WI38 (cell line): Measurements from ENCODE around the gene ITSN1.

Source experiments
- H3K4me3 ChIP-seq: 2 replicates; pipeline ENCODE4 v1.5.1; 2011; ENCODE audit warnings: low read depth, mild to moderate bottlenecking, control low read depth, low read length
- CTCF ChIP-seq: IDR thresholded peaks from 2 replicates; pipeline ENCODE4 v1.5.1; 2012; ENCODE audit warnings: low read depth, mild to moderate bottlenecking, control low read depth, low read length

ITSN1 gene

GRCh38 chr21:33811167-33812010 lies 169.1 kb downstream of the ITSN1 start:
- no peak for TF ChIP-seq CTCF
- no peak overlapping the region for H3K4me3 ChIP-seq

GRCh38 chr21:33813832-33814365 lies 171.6 kb downstream of the ITSN1 start:
- no peak for TF ChIP-seq CTCF
- H3K4me3 ChIP-seq: no peak overlapping the region

- no peak for TF ChIP-seq CTCF
- H3K4me3 ChIP-seq: no peak overlapping the region
Observed at GRCh38 chr21:33815143-33815707, 172.9 kb downstream of the ITSN1 start.

GRCh38 chr21:33816174-33816573 lies 173.9 kb downstream of the ITSN1 start:
- H3K4me3 ChIP-seq: no peak overlapping the region
- TF ChIP-seq CTCF: no peak

GRCh38 chr21:33817138-33817537 lies 174.8 kb downstream of the ITSN1 start:
- H3K4me3 ChIP-seq: no peak overlapping the region
- no peak for TF ChIP-seq CTCF

GRCh38 chr21:33817663-33818451 lies 175.6 kb downstream of the ITSN1 start:
- TF ChIP-seq CTCF: no peak
- no peak overlapping the region for H3K4me3 ChIP-seq
